ENCODE results near the gene MRPS30. TPM values are rescaled to one million over a fixed set of nuclear protein-coding genes. Genes with fewer than 3 reads are reported as not detected.

MRPS30 gene
- total and polyA plus RNA-seq, 2 of the 13 experiments (the other 11 are each of a cell fraction or from before 2014, with no cell fraction given), result 36.4 to 67.6 TPM

DNA sequence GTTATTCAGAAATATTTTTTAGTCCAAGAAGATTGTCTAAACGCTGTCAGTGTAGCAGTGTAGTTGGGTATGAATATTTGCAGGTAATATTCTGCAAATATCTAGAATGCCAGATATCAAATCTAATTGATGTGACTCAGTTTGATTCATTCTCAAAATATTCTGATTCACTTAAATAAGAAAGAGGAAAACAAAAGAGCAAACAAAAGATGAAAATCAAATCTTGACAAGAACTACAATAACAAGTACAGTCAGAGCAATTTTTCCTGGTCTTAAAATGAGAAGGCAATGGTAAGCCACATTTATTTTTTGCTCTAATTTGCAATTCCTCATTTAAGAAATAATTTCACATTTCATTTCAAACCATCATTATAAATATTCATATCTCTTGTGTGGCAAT, 36.0 kb downstream of the MRPS30 start:
- Histone ChIP-seq H3K4me3 (replicated peaks in 1 of 3; ENCODE audit: insufficient read depth in 1 of 3, low read depth in 2 of 3, low read length in 3 of 3) (no peak overlapping the region), H3K4me1 (ENCODE audit: insufficient read depth, low read length) (no peaks in the 10 kb centered on the region), H3K9ac (ENCODE audit: insufficient read depth, low read depth, low read length) (no peak overlapping the region), H3K27ac (ENCODE audit: extremely low read length, insufficient read depth, low read length) (no peak overlapping the region), H3K9me3 (ENCODE audit: low read length) (peaks cover 5% of the 10 kb centered on the region), H3K27me3 (ENCODE audit: control insufficient read depth in 1 of 2, insufficient read depth in 2 of 2, low read length in 2 of 2) (no peaks in the 10 kb centered on the region), H3K4me2 (ENCODE audit: low read depth, low read length) (no peak overlapping the region), H3K79me2 (ENCODE audit: insufficient read depth, low read length) (no peaks in the 10 kb centered on the region), H4K20me1 (ENCODE audit: insufficient read depth, low read length) (no peaks in the 10 kb centered on the region), H2AFZ (ENCODE audit: low read length) (no peak overlapping the region), H3K36me3 (replicated peaks in 1 of 2; ENCODE audit: control insufficient read depth in 1 of 2, insufficient read depth in 2 of 2, low read length in 2 of 2) (no peaks in the 10 kb centered on the region)
- ATAC-seq (no peak), FAIRE-seq (no peak), DNase-seq (ENCODE audit: low spot score) (no peak)
- TF ChIP-seq ZGPAT (CRISPR knock-in tag; IDR thresholded peaks at IDR 0.05) (no peak), SALL2 (CRISPR knock-in tag; IDR thresholded peaks at IDR 0.05) (no peak), KLF11 (CRISPR knock-in tag; IDR thresholded peaks at IDR 0.05) (no peak), NAIF1 (CRISPR knock-in tag; IDR thresholded peaks at IDR 0.05; ENCODE audit: borderline replicate concordance) (no peak), MBNL3 (CRISPR knock-in tag; conservative IDR thresholded peaks at IDR 0.05) (no peak), HNRNPUL1 (IDR thresholded peaks at IDR 0.05; ENCODE audit: low read depth, low read length) (no peak), JUN (CRISPR knock-in tag; IDR thresholded peaks at IDR 0.05) (no peak), SALL1 (CRISPR knock-in tag; IDR thresholded peaks at IDR 0.05) (no peak), ZNF605 (CRISPR knock-in tag; IDR thresholded peaks at IDR 0.05) (no peak), CHD2 (IDR thresholded peaks at IDR 0.05; ENCODE audit: low read depth, low read length) (no peak), GFI1 (CRISPR knock-in tag; IDR thresholded peaks at IDR 0.05; ENCODE audit: borderline replicate concordance) (no peak), ZNF24 (IDR thresholded peaks at IDR 0.05) (no peak), CENPX (CRISPR knock-in tag; IDR thresholded peaks at IDR 0.05) (no peak), ZSCAN9 (CRISPR knock-in tag; IDR thresholded peaks at IDR 0.05; ENCODE audit: borderline replicate concordance) (no peak)
- in situ Hi-C loops (cut with HindIII; ENCODE audit: extremely low pct_ligation_motif_present, low pct_unique_long_range_greater_than_20kb) (no loop called here), intact Hi-C loops (cut with micrococcal nuclease; ENCODE audit: unreplicated experiment) (no loop called here)
- WGBS (ENCODE audit: low lambda C conversion rate), result 0% methylated on average over 1 of the region's 1 CpG
- BruUV-seq (replicated peaks), result no TSS peak
- ChIA-PET CTCF (ENCODE audit: low intra/inter-chr PET ratio, low total read pairs) (no interaction called here), POLR2A (no interaction called here)

All from HepG2 (cell line).